Occipital lobe (tissue), 3 donors: ENCODE data around the gene GSK3B. TPM values are rescaled to one million over a fixed set of nuclear protein-coding genes. Genes with fewer than 3 reads are reported as not detected.

Source experiments
- DNase-seq: peaks from one replicate; lab custom pipeline; 2025; lab: John Stamatoyannopoulos, UW
- small RNA-seq: library from RNA; depleted of rRNA; stranded (forward); fragments of <200 nt; gene quantifications from one replicate; pipeline ENCODE3, GENCODE V24; 2014
- total RNA-seq: library from RNA; depleted of rRNA; stranded (reverse); fragments of >200 nt; gene quantifications from one replicate; pipeline ENCODE4 v1.2.3, GENCODE V29; 2014

Gene GSK3B
- total RNA-seq, 1 donor from 2014 or later: 117 TPM

GRCh38 chr3:119781330-119782198 is 312.7 kb downstream of the GSK3B start, which contains the start of gene NR1I2:
TSS of gene NR1I2 (plus strand) at chr3:119782101.
- DNase-seq: no peak

- DNase-seq: no peak
Observed at GRCh38 chr3:119779731-119780383, 314.4 kb downstream of the GSK3B start.

GRCh38 chr3:119778811-119779210 is 315.4 kb downstream of the GSK3B start:
- no peak for DNase-seq

- DNase-seq: no peak
Observed at GRCh38 chr3:119778176-119778575, 316.1 kb downstream of the GSK3B start.

GRCh38 chr3:119776304-119776703 is 317.9 kb downstream of the GSK3B start:
- no peak for DNase-seq

- DNase-seq: no peak
Observed at GRCh38 chr3:119774444-119774843, 319.8 kb downstream of the GSK3B start.

Small RNAs within 50 kb of the gene (small RNA-seq; reads per million reads assigned to genes)
- gene RN7SL397P (not detected), gene RN7SL762P (not detected)

Other genes with a start within 250 kb of the GSK3B start
- gene GPR156, start 190.8 kb upstream of the GSK3B start, total RNA-seq: 5.6 TPM